Jurkat, Clone E6-1 (cell line): Measurements from ENCODE around the gene OPTN.

ENCODE experiments used
- DNase-seq: peaks from one replicate; pipeline ENCODE4 v3.0.0-alpha.2; 2011; ENCODE audit warnings: low read depth, low spot score
- H3K4me3 ChIP-seq: 2 replicates; pipeline ENCODE4 v1.5.1; 2011; ENCODE audit warnings: mild to moderate bottlenecking, low read length, control low read depth, moderate library complexity

The OPTN gene

GRCh38 chr10:13161857-13162271 is 61.9 kb downstream of the OPTN start:
- DNase-seq = peak; percentile 9
- peak overlapping the region; percentile 96 for H3K4me3 ChIP-seq

GRCh38 chr10:13163859-13164258 is 63.9 kb downstream of the OPTN start:
- no peak for DNase-seq

DNA sequence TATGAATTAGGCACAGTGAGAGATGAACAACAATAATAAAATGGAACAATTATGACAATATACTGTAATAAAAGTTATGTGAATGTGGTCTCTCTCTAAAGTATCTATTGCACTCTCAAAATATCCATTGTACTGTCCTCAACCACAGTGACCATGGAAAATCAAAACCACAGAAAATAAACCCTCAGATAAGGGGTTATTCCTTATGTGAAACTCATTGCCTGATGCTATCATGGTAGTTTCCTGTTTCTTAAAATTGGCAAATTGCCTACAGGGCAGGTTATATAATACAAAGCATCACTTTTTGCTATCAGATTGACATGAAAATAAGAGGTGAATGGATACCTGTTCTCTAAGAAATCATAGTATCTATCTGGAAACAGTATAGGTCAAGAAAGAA is 65.2 kb downstream of the OPTN start:
- H3K4me3 ChIP-seq = no peak overlapping the region
- DNase-seq = no peak

More at GRCh38 chr10:13163859-13164258, 63.9 kb downstream of the OPTN start:
- no peak overlapping the region for H3K4me3 ChIP-seq

DNA sequence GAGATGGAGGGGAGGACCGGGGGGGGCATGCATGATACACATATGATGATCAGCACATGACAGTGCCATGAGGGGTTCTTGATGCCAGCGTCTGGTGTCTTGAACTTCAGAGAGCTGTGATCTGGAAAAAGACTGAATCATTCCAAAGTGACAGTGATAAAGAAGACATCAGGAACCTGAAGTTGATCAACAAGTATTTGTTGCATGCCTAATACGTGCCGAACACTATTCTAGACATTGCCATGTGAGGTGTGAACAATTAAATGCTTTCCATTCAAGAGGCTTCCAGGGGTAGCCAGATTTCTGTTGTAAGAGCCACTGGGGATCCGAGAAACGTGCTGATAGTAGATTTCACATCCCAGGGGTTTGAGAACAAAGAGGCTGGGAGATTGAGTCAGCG is 67.6 kb downstream of the OPTN start:
- no peak for DNase-seq

DNA sequence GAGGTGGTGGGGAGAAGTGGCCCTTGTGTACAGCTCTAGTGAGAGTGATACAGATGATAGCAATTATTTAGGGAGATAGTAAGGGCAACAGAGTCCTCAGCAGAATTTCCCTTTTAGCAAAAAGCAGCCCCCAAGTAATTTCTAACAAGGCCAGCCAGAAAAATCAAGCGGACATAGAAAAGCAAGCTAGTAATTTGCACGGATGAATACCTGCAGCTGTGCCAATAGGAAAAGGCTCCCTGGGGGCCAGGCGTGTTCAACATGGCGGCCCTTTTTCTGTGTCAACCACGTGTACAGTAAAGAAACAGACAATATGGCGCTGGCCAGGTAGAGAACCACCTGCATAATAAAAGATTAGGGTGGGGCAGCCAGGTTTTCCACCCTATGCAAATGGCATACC is 68.8 kb downstream of the OPTN start:
- no peak overlapping the region for H3K4me3 ChIP-seq
- DNase-seq = no peak

More for the DNA sequence above, 67.6 kb downstream of the OPTN start:
- H3K4me3 ChIP-seq = no peak overlapping the region

DNA sequence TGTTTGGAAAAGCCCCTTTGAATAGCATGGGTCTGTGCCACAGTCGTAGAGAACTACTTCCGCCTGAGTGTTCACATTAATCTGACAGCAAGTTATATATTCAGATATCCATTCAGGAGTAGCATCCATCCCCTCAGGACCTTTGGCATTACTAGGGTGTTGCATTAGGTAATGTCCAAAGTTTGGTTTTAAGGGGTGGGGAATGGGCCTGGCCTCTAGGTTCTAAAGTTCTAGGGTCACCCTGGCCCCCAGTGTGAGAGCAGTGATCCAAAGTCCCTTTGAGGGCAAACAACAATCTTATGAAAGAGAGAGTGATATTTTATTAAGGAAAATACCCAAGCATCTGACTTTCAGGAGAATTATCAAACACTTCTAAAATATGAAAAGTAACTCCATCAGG is 73.7 kb downstream of the OPTN start:
- H3K4me3 ChIP-seq = no peak overlapping the region
- no peak for DNase-seq

DNA sequence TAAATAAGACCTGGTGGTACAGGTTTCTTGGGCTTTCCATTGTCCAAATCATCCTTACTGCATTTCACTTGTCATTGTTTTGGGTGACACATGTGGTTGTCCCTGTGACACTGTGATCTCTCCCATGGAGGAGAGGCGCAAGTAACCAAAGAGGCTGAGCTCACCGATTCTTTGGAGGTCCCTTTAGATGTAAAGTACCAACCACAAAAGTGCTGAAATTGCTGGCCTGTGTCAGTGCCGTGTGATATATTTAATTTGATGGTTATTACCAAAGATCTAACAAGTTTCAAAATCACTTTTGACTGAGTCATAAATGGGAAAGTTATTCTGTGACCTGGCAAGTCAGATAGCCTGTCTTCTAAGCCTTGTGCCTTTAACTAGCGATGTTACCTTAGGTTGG is 80.8 kb downstream of the OPTN start:
- no peak for DNase-seq
- no peak overlapping the region for H3K4me3 ChIP-seq

DNA sequence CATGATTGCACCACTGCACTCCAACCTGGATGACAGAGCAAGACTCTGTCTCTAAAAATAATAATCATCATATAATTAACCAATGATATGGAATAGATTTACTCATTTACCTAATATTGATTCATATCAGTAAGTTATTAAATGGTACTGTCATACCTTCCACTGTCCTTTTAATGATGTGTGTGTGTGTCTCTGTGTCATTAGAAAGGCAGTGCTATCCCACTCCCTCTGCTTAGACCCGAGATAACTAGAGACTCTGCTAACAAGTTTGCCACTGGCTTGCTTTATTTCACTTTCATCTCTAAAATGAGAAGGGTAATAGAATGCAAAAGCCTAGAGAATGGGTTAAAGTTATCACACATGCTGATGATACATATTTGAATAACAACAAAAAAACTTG is 82.5 kb downstream of the OPTN start:
- DNase-seq = no peak
- H3K4me3 ChIP-seq = no peak overlapping the region

DNA sequence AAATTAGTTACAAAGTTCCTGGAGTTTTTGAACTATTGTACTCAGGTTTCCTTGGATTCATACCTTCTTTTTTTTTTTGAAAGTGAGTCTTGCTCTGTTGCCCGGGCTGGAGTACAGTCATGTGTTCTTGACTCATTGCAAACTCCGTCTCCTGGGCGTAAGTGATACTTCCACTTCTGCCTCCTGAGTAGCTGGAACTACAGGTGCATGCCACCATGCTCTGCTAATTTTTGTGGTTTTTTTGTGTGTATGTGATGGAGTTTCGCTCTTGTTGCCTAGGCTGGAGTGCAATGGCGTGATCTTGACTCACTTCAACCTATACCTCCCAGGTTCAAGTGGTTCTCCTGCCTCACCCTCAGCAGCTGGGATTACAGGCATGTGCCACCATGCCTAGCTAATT is 83.7 kb downstream of the OPTN start:
- no peak for DNase-seq
- H3K4me3 ChIP-seq = no peak overlapping the region

DNA sequence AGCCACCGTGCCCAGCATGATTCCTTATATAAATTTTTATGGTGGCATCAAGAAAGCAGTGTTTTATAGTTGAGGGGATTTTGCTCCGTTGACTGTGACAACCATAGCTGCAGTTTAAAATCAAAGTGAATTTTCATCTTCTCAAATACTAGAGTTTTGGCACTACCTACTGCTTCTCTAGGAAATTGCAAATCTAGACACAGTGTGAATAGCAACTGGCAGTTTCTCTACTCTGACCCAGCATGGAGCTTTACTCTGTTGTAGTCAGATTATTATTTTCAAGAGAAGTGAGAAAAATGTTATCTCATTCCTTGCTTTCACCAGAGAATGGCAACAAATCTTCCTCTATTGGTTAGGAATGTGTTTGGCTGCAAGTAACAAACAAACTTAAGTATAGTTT is 84.3 kb downstream of the OPTN start:
- no peak for DNase-seq

GRCh38 chr10:13184730-13185514 is 85.0 kb downstream of the OPTN start:
- DNase-seq = no peak
- no peak overlapping the region for H3K4me3 ChIP-seq

More for the DNA sequence above, 84.3 kb downstream of the OPTN start:
- no peak overlapping the region for H3K4me3 ChIP-seq

GRCh38 chr10:13187135-13187534 is 87.2 kb downstream of the OPTN start:
- H3K4me3 ChIP-seq = no peak overlapping the region
- DNase-seq = no peak
